ENCODE measurements around the gene AOPEP.
"Not testable (repeated sequence)": the region's sequence is repeated elsewhere in the genome, so short reads cannot be mapped to it uniquely, and the experiment has no call there.

AOPEP gene

DNA sequence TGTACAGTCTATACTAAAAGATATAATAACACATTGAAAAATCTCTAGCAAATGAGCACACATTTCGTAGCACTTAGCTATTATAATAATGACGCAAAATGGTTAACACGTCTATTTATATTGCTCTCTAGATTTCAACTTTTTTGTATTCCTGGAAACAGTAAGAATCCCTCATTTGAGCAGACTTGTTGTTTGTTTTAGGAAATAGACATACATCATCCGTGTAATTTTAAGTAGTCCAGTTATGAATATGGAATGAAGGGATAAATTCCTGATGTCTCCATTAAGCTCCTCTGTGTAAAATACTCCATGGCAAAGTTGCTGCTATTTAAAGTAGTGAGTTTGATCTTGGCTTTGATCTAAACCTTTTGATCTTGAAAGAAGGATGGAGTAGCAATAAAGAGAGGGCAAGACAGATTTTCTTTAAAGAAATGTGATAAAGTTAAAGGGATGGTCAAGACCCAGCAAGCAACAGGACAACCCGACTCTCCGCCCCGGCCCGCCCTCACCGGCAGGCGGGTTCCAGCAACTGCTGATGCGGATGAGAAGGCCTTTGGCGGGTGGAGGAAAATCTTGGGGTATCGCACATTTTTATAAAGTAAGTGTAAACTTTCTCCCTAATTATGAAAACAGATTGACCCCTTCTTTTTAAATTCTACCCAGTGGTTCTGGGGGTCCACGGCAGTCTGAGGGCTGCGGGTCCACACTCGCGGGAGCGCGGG lies 277.4 kb downstream of the AOPEP start:
- DNase-seq: no peak

- peak; percentile 14 for DNase-seq
Measured at GRCh38 chr9:95004411-95005277, 278.1 kb downstream of the AOPEP start.

GRCh38 chr9:95005278-95006143 lies 279.0 kb downstream of the AOPEP start:
- no peak for DNase-seq

DNA sequence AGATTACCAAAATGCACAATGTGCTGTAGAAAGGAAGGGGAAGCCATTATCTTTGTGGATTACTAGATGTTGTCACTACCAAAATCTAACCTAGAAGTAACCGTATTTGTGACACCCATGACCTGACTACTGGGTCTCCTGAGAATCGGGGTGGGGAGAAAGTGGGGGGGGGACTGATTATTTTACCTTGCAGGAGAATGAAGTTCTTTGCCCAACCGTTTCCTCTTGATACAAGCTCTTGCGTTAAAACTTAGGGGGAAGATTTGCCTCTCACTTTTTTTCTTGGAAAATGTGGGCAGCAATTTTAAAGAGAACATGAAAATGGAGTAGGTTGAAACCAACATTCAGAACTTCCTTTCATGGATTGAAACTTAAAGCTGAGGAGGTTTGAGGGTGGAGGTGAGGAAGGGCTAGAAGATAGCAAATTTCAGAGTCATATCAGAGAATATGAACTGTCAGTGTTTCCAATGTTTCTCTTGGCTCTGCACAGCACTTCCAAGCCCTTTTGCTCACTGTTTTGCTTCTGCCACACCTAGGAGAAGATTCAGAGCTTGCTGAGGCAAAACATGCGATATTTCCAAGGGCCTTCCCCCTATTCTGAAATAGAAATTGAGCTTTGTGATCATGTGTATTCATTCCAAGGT lies 280.8 kb downstream of the AOPEP start:
- DNase-seq: no peak

DNA sequence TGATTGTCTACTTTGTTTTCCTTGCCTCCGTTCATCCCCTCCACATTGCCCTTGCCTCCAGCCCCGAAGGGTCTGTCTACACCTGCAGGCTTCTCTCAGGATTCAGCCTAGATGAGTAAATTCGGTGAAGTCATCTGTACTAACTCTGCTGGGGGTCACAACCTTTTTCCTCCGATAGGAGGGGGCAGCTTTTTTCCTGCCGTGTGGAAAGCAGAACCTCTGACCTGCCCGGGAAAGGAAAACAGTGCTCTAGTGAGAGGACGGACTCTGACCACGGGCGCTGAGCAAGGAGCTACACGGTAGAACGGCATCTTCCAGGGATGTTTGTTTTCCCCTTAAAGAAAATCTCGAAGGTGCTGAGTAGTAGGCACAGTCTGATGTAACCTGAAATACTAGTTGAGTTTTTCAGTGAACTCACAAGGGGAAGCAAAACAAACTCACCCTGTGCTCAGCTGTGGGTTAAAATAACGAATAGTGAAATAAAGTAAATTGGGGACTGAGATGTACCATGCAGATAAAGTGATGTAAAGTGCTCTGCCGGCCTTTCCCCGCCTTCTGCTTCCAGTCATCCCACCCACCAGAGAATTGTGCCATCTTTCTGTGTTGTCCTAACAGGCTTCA lies 281.8 kb downstream of the AOPEP start:
- no peak for DNase-seq

DNA sequence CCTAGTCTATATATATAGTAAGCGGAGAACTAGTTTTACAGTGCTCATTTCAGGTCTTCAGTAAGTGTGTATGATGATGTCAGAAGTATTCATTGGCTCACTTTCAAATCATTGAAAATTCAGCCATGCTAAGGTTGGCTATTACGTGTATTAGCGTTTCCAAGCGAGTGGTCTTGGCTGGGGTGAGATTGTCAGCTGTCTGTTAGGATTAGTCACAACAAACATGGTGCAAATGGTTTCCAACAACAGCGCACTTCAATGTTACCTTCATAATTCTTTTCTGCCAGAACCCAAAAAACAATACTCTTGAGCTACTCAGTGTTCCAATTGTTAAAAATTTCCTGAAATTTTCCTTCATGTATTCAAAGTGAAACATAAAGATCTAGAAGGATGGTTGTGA lies 283.0 kb downstream of the AOPEP start:
- no peak for DNase-seq

- peak; percentile 22 for DNase-seq
Measured at GRCh38 chr9:95010431-95010838, 283.9 kb downstream of the AOPEP start.

DNA sequence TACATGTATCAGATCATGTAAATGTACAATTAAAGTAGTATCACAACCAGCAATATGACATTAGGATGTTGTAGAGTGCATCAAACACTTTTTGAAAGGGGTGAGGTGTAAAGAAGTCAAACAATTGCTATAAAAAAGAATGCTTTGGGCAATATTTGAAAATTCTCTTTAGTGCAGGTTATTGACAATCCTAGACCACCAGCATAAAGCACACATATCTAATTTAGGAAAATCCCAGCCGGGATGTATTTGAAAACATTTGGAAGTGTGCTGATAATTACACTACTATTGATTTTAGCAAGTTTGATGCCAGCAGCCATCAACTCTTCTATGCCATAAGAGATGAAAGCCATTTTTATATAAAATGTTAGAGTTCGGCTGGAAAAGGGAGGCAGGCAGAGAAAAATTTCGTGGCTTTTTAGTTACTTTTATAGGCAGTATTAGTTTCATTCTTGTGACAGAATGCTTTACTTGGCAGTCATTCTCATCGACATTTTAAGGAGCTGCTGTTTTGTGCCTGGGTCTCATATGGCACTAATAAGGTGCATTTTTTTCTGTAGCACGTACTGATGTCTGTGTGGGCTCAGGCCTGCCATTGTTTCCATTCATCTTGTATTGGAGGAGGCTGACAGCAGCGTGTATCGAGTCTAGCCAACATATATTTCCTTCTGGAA lies 285.7 kb downstream of the AOPEP start:
- DNase-seq: no peak

- DNase-seq: no peak
Measured at GRCh38 chr9:95012902-95013301, 286.4 kb downstream of the AOPEP start.

GRCh38 chr9:95014917-95015316 lies 288.4 kb downstream of the AOPEP start:
- DNase-seq: no peak

GRCh38 chr9:95015569-95015968 lies 289.1 kb downstream of the AOPEP start:
- DNase-seq: no peak

- DNase-seq: no peak
Measured at GRCh38 chr9:95017062-95017461, 290.6 kb downstream of the AOPEP start.

- DNase-seq: no peak
Measured at GRCh38 chr9:95017661-95018060, 291.2 kb downstream of the AOPEP start.

DNA sequence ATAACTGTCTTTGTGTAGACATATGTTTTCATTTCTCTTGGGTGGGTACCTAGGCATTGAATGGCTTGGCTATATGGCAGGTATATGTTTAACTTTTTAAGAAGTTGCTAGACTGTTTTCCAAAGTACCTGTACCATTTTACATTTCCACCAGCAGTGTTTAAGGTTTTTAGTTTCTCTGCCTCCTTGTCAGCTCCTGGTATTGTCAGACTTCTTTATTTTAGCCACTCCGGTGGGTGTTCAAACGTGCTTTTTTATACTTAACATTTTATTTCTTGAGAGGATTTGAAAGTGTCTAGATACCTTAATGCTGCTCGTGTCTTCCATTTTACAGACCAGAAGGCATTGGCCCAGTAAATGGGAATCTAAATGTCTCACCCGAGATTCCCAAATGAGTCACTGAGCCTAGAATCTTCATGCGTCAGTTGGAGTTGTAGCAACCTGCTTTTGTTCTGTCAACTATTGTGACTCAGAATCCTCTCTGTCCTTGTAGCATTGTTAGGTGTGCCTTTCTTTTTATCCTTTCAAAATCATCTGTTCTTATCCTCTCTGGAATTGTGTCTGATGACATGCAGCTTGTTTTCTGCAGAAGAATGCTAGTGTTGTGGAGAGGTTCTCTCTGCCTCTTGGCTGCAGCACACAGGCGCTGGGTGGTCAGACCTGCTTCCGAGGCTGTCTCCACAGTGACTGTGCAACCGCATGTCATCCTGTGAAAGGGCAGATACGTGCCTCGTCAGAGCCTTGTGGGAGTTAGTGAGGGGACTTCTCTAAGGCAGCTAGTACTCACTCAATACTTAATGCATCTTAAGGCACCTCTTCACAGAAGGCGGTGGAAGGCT lies 291.8 kb downstream of the AOPEP start:
- DNase-seq: no peak

GRCh38 chr9:95020644-95021043 lies 294.1 kb downstream of the AOPEP start:
- not testable (repeated sequence) for DNase-seq

DNA sequence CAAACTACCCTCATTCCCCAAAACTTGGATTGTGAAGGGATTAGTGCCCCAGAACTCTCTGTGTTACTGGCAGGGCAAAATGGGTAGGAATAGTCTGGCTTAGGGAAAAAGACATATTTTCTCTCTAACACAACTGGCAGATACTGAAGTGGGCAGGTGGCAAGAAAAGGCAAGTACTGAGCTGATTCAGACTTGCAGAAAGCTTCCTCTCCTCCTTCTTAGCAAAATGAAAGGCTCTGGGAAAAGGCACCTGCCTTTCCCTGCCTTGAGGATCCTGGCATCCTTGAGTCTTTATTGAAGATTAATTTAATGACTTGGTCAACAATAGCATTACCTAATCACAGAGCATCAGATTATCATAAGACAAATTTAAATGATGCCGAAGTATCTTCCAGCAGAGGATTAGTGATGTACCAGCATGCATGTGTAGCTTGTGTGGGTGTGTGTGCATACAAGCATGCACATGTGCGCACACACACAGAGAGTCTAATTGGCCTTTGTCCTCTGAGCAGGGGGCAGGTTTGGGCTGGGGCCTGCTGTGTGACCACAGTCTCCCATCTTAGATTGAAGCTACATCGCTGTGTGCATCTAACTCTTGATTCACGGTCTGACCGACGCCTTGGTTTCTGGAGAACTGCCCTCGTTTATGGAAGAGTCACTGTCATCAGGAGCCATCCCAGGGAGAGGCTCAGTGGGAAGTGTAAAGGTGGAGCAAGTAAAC lies 294.8 kb downstream of the AOPEP start:
- no peak for DNase-seq

DNA sequence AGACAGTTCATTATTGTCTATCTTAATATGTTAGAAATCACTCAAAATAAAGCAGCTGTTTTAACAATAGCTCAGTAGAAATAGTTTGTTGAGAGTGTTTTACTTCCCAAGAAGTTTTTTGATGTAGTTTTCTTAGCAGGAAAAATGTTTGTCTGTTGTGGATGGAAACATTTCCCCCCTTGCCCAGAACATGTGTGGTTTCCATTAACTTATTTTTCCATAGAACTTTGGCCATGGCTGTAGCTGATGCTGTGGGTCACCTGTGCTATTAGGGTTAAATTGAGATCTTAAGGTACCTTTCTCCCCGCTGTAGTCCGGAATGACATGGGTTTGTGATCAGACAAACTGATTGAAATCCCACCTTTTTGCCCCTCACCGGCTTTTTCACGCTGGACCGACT lies 296.2 kb downstream of the AOPEP start:
- DNase-seq: no peak

- DNase-seq: no peak
Measured at GRCh38 chr9:95023217-95024003, 296.9 kb downstream of the AOPEP start.

GRCh38 chr9:95024097-95024671 lies 297.7 kb downstream of the AOPEP start:
- DNase-seq: no peak

Measured in NCI-H1048 (cell line).